NCI-H345 (cell line): ENCODE results near the gene TOPORS.
A peak's percentile ranks its signal among the peaks of the same experiment; 100 is the strongest.
"Not testable (repeated sequence)": the region's sequence is repeated elsewhere in the genome, so short reads cannot be mapped to it uniquely, and the experiment has no call there.

ENCODE experiments used
- DNase-seq: peaks from one replicate; lab custom pipeline; 2025; lab: John Stamatoyannopoulos, UW

The TOPORS gene

GRCh38 chr9:32565967-32566366 is 13.6 kb upstream of the TOPORS start:
- no peak for DNase-seq

GRCh38 chr9:32558408-32558934 is 6.1 kb upstream of the TOPORS start:
- DNase-seq, result no peak

GRCh38 chr9:32554591-32554990 is 2.2 kb upstream of the TOPORS start:
- no peak for DNase-seq

- DNase-seq, result no peak
Observed at GRCh38 chr9:32554107-32554506, 1.7 kb upstream of the TOPORS start.

- peak; percentile 79 for DNase-seq
Observed at GRCh38 chr9:32551276-32552051, 922 bp downstream of the TOPORS start.

- peak; percentile 97 for DNase-seq
Observed at GRCh38 chr9:32550562-32551275, 1.7 kb downstream of the TOPORS start.

GRCh38 chr9:32550150-32550561 is 2.2 kb downstream of the TOPORS start:
- no peak for DNase-seq

- not testable (repeated sequence) for DNase-seq
Observed at GRCh38 chr9:32548213-32548612, 4.2 kb downstream of the TOPORS start.

- DNase-seq, result no peak
Observed at GRCh38 chr9:32545884-32546283, 6.5 kb downstream of the TOPORS start.

- no peak for DNase-seq
Observed at GRCh38 chr9:32543047-32543446, 9.3 kb downstream of the TOPORS start.

GRCh38 chr9:32533816-32534215 is 18.6 kb downstream of the TOPORS start:
- no peak for DNase-seq

- DNase-seq, result no peak
Observed at GRCh38 chr9:32533336-32533735, 19.1 kb downstream of the TOPORS start.

- no peak for DNase-seq
Observed at GRCh38 chr9:32526707-32527048, 25.7 kb downstream of the TOPORS start.

- DNase-seq, result peak; percentile 90
Observed at GRCh38 chr9:32526041-32526706, 26.2 kb downstream of the TOPORS start, which contains the start of gene RIGI. RIGI (minus strand) TSS chr9:32526196; CDS start chr9:32526166, 30 bp downstream.

- no peak for DNase-seq
Observed at GRCh38 chr9:32525709-32526030, 26.7 kb downstream of the TOPORS start.

- DNase-seq, result peak; percentile 66
Observed at GRCh38 chr9:32524892-32525708, 27.3 kb downstream of the TOPORS start.

GRCh38 chr9:32524558-32524891 is 27.9 kb downstream of the TOPORS start:
- DNase-seq, result not testable (repeated sequence)

- no peak for DNase-seq
Observed at GRCh38 chr9:32523910-32524309, 28.5 kb downstream of the TOPORS start.

- DNase-seq, result no peak
Observed at GRCh38 chr9:32518276-32518675, 34.1 kb downstream of the TOPORS start.

GRCh38 chr9:32516241-32516640 is 36.1 kb downstream of the TOPORS start:
- DNase-seq, result no peak

GRCh38 chr9:32508728-32509127 is 43.7 kb downstream of the TOPORS start:
- DNase-seq, result peak; percentile 33

- DNase-seq, result no peak
Observed at GRCh38 chr9:32503008-32503407, 49.4 kb downstream of the TOPORS start.
